Measurements from ENCODE around the gene PPIL3. TPM values are rescaled to one million over a fixed set of nuclear protein-coding genes. Genes with fewer than 3 reads are reported as not detected.
"Not testable (repeated sequence)": the region's sequence is repeated elsewhere in the genome, so short reads cannot be mapped to it uniquely, and the experiment has no call there.

PPIL3 gene
- total and polyA plus RNA-seq, 9 of the 15 experiments (the other 6 are each of a cell fraction or from before 2014, with no cell fraction given): 22.4 to 66.2 (median 49.0) TPM

DNA sequence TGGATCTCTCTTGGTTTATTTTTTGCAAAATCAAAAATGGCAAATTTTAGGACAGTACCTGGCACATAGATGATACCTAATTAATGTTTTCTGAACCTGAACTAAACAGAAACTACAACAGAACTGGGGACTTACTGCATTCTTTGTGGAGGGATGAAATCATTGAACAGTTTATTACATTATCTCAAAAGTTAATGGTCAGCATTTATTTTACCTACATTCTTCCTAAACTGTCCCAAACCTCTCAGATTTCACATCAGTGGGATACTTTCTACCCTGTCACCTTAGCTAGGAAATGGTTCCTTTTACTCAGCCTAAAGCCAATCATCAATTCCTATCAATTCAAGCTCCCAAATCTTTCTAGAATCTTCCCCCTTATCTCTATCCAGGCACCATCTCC lies 10.6 kb upstream of the PPIL3 start:
- in situ Hi-C loops (cut with MboI) (no loop called here), intact Hi-C loops (cut with micrococcal nuclease) (no loop called here)
- CTCF ChIA-PET (ENCODE audit: low intra/inter-chr PET ratio): no interaction called here
- Histone ChIP-seq H3K9ac (ENCODE audit: insufficient read depth in 1 of 2, low read depth in 2 of 2, low read length in 2 of 2) (no peak overlapping the region), H2AFZ (ENCODE audit: low read depth, low read length) (no peak overlapping the region), H3K79me2 (ENCODE audit: control insufficient read depth, insufficient read depth, low read length) (no peaks in the 10 kb centered on the region), H3K27me3 (ENCODE audit: control insufficient read depth in 2 of 2, insufficient read depth in 2 of 2, low read length in 2 of 2) (no peaks in the 10 kb centered on the region), H3K36me3 (ENCODE audit: control insufficient read depth, insufficient read depth, low read length) (peaks cover 89% of the 10 kb centered on the region), H3K4me1 (replicated peaks in 1 of 2; ENCODE audit: control insufficient read depth in 2 of 2, insufficient read depth in 2 of 2, low read length in 2 of 2) (no peaks in the 10 kb centered on the region), H3K9me1 (ENCODE audit: control insufficient read depth, insufficient read depth, low read length) (no peaks in the 10 kb centered on the region), H3K27ac (ENCODE audit: extremely low read depth, low read depth, low read length) (no peak overlapping the region), H4K20me1 (replicated peaks; ENCODE audit: control insufficient read depth, insufficient read depth, low read length) (no peaks in the 10 kb centered on the region), H3K4me3 (no peak overlapping the region), H3K9me3 (replicated peaks; ENCODE audit: control insufficient read depth, insufficient read depth, low read depth, low read length) (no peaks in the 10 kb centered on the region), H3K4me2 (ENCODE audit: insufficient read depth, low read length) (no peak overlapping the region)
- no peak for DNase-seq (ENCODE audit: extremely low read depth in 1 of 4, low spot score in 3 of 4)
- POLR2A ChIA-PET: interaction anchor here (1.5 kb wide), 1 partner anchor 10 kb away, joined by 5 read pairs; the partner anchor contains the start of genes NIF3L1 and PPIL3
- TF ChIP-seq SRSF9 (IDR thresholded peaks at IDR 0.05; ENCODE audit: borderline replicate concordance, low read depth, low read length) (no peak), C11orf30 (IDR thresholded peaks at IDR 0.05; ENCODE audit: low read depth) (0 out of 2 replicates have a peak, but pooled peaks have one; percentile 50), TOE1 (IDR thresholded peaks at IDR 0.05; ENCODE audit: borderline replicate concordance) (no peak), TOE1 (CRISPR knock-in tag; IDR thresholded peaks at IDR 0.05; ENCODE audit: borderline replicate concordance, low read depth) (no peak), ZNF316 (IDR thresholded peaks at IDR 0.05) (peak; percentile 68), MAFG (tag; conservative IDR thresholded peaks at IDR 0.05) (peak; percentile 17; the same call in 1 of the 2 replicates), MAFF (IDR thresholded peaks at IDR 0.05; ENCODE audit: low read length) (peak; percentile 35; the same call in 1 of the 2 replicates)
- no peak for ATAC-seq
- no TSS peak for BruUV-seq (replicated peaks)
- FAIRE-seq: no peak

DNA sequence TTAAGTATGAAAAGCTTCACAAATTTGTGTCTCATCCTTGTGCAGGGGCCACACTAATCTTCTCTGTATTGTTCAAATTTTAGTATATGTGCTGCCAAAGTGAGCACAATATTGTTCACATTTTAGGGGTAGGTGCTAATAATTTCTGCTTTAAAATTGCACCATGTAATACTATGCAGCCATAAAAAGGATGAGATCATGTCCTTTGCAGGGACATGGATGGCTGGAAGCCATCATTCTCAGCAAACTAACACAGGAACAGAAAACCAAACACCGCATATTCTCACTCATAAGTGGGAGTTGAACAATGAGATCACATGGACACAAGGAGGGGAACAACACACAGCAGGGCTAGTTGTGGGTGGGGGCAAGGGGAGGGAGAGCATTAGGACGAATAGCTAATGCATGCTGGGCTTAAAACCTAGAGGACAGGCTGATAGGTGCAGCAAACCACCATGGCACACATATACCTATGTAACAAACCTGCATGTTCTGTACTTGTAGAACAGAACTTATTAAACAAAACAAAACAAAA lies 7.1 kb downstream of the PPIL3 start:
- H3K27me3 ChIP-seq (ENCODE audit: control insufficient read depth in 2 of 2, insufficient read depth in 2 of 2, low read length in 2 of 2); H3K4me2 ChIP-seq (ENCODE audit: insufficient read depth, low read length); H3K4me3 ChIP-seq; ATAC-seq; BruUV-seq (replicated peaks); CTCF ChIA-PET (ENCODE audit: low intra/inter-chr PET ratio); H3K9me3 ChIP-seq (replicated peaks; ENCODE audit: control insufficient read depth, insufficient read depth, low read depth, low read length); H3K4me1 ChIP-seq (replicated peaks in 1 of 2; ENCODE audit: control insufficient read depth in 2 of 2, insufficient read depth in 2 of 2, low read length in 2 of 2); H3K27ac ChIP-seq (ENCODE audit: extremely low read depth, low read depth, low read length); H4K20me1 ChIP-seq (replicated peaks; ENCODE audit: control insufficient read depth, insufficient read depth, low read length); FAIRE-seq; H2AFZ ChIP-seq (ENCODE audit: low read depth, low read length); DNase-seq (ENCODE audit: extremely low read depth in 1 of 4, low spot score in 3 of 4); in situ Hi-C loops (cut with MboI); H3K9ac ChIP-seq (ENCODE audit: insufficient read depth in 1 of 2, low read depth in 2 of 2, low read length in 2 of 2); H3K79me2 ChIP-seq (ENCODE audit: control insufficient read depth, insufficient read depth, low read length); intact Hi-C loops (cut with micrococcal nuclease); H3K9me1 ChIP-seq (ENCODE audit: control insufficient read depth, insufficient read depth, low read length): not testable (repeated sequence)
- H3K36me3 ChIP-seq (ENCODE audit: control insufficient read depth, insufficient read depth, low read length): peaks cover 63% of the 10 kb centered on the region
- 66% methylated on average over 2 of the region's 2 CpGs for WGBS (ENCODE audit: insufficient coverage, low coverage, missing lambda C conversion rate)
- POLR2A ChIA-PET: interaction anchor here (1.3 kb wide), 2 partner anchors 18 to 24 kb away, joined by 3 to 4 read pairs; partner anchors contain the start of gene CLK1
